ENCODE results near the gene GALNT17.
A peak's percentile ranks its signal among the peaks of the same experiment; 100 is the strongest.

GALNT17 gene

GRCh38 chr7:71290452-71290851 lies 158.5 kb downstream of the GALNT17 start:
- no peak for DNase-seq

GRCh38 chr7:71298378-71298777 lies 166.4 kb downstream of the GALNT17 start:
- no peak for DNase-seq

DNA sequence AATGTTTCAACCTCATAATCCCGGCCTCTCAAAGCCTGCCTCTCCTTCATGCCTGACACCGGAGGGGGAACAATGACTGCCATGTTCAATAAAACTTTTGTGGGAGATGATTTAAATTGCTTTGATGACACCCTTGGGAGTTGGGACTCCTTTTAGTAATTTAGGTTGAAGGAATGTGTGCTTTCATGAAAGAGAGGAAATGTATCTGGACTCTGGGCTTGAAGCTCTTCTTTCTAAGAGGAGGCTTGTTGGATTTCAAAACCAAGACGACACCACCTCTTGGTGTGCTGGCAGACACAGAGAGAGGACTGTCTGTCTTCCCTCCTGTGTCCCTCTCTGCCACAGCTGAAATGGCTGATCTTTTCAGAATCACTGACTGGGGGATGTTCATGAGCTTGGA lies 168.1 kb downstream of the GALNT17 start:
- DNase-seq: no peak

- DNase-seq: no peak
Measured at GRCh38 chr7:71300603-71301002, 168.7 kb downstream of the GALNT17 start.

DNA sequence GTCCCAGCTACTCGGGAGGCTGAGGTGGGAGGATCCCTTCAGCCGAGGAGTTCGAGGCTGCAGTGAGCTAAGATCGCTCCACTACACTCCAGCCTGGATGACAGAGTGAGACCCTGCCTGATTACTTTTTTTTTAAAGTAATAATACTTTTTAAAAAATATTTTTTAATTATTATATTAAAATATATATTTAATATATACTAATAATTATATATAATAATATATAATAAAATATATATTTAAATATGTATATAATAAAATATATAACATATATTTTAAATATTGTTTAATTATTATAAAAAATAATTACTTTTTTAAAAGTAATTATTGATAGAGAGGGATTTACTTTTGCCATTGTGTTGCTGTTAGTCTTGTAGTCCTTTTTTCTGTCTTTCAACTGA lies 169.2 kb downstream of the GALNT17 start:
- DNase-seq: no peak

GRCh38 chr7:71303566-71303965 lies 171.6 kb downstream of the GALNT17 start:
- DNase-seq: peak; percentile 10

DNA sequence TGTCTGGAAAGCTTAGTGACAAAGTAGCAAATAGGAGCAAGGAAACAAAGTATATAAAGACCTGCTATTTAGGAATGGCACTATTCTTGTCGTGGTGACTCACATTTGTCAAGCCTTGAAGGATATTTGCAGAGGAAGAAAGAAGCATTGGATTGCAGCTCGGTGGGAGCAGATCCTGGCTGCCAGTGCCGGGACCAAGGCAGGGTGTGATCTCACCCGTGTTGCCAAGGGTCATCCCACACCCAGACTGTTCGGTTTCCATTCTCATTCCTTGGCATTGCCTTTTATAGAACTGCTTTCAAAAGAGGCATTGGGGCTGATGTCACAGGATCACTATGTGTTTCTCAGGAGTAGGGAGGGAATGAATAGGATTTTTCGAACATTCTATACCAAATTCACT lies 176.2 kb downstream of the GALNT17 start:
- peak; percentile 35 for DNase-seq

DNA sequence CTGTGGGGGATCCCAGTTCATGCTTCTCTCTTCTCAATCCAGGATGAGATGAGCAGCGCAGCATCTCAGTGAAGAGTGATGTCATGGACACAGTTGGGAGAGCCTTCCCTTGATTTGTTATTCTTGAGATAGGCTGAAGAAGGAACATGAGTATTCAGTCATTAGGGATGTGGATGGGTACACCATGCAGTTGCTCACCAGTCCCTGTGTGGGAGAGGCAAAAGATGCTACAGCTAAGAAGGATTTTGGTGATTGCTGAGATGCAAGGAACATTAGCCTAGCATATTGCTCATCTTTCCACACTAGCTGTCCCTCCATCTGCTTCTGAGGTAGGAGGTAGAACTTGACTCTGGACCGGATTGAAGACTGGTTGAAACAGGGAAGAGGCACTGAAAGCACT lies 179.6 kb downstream of the GALNT17 start:
- DNase-seq: no peak

DNA sequence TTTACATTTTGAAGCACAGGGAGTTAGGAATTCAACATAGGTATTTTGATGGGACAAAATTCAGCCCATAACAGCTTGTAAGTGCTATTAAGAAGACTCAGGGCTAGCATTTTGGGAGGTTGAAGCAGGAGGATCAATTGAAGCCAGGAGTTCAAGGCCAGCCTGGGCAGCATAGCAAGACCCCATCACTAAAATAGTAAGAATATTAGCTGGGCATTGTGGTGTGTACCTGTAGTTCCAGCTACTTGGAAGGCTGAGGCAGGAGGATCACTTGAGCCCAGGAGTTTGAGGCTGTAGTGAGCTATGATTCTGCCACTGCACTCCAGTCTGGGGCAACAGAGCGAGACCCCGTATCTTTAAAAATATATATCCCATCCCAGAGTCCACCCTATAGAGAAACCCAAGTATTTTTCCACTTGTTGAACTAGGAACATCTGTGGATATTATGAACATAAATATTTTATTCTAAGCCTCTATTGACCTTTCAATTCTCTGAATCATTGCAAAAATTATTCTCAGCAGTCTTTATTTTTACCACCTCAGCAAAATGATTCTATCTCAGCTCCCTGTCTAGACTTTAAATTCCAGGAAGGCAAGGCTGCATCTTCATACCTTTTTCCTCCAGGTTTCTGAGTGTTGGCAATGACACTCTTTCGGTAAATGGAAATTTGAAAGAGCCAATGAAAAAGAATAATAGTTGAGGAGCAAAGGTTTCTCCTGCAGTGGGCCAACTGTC lies 181.0 kb downstream of the GALNT17 start:
- no peak for DNase-seq

DNA sequence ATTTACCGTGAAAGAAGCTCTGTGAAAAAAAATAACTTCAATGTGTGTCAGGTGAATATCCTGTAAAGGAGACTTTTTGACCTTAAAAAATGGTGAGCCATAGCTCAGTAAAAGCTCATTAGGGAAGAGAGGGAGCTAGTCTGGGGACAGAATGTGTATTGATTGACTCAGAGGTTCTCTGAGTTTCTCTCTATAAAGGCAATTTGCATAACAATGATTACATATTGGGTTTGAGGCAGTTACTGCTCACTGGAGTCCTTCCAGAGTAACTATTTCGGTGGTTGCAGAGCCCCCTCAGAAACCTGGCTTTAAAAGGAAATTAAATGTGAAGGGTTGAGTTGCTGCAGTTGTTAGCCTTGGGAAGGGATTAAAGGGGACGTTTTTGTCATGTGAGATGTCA lies 181.6 kb downstream of the GALNT17 start:
- DNase-seq: no peak

GRCh38 chr7:71320916-71321315 lies 189.0 kb downstream of the GALNT17 start:
- no peak for DNase-seq

DNA sequence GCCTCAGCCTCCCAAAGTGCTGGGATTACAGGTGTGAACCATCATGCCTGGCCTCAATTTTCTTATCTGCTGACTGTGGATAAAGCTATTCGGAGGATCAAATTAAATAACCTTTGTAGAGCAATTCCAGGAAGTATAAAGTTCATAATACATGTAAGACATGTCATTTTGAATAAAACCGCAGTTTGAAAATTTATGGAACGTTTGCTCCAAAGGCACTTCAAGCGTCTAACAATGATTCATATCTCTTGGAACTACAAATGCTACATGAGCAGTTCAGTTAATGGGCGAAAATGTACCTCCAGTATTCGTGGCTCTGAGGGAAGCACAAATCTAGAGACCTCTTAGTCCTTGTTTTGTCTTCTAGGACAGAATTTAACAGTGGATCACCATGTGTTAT lies 190.3 kb downstream of the GALNT17 start:
- DNase-seq: no peak

DNA sequence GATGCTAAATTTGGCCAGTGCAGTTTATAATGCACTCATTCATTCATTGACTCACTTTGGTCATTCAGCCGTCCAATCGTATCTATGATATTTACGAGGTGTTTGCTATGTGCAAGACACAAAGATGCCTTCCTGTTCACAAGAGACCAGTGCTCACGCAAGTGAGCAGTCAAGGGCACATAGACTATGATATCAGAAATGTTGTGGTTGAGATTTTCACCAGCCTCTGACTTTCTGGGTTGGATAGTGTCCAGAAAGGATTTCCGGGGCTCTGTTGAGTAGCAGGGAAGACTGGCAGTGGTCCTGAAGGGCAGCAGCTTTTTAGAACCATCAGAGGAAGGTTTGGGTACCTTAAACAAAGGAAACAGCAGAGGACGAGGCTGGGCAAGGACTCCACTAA lies 191.8 kb downstream of the GALNT17 start:
- DNase-seq: no peak

DNA sequence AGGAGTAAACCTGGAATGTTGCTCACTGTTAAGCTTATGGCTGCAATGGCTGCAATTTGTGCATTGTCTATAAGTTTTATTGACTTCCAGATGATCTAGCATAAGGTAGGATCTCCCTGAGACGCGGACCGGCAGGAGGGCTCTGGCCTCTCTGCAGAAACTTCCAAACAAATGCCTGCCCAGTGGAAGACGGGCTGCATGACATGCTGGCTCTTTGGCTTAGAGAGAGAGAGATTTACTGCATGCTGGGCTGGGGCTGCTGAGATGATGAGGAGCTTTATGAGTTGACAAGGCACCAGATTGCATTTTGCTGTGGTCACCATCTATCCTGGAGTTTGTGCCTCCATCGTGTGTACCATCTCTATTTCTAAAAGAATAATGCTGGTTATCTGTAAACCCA lies 193.2 kb downstream of the GALNT17 start:
- DNase-seq: no peak

GRCh38 chr7:71326595-71326994 lies 194.7 kb downstream of the GALNT17 start:
- no peak for DNase-seq

GRCh38 chr7:71327946-71328345 lies 196.0 kb downstream of the GALNT17 start:
- DNase-seq: no peak

GRCh38 chr7:71329030-71329660 lies 197.2 kb downstream of the GALNT17 start:
- no peak for DNase-seq

- DNase-seq: no peak
Measured at GRCh38 chr7:71332207-71332606, 200.3 kb downstream of the GALNT17 start.

DNA sequence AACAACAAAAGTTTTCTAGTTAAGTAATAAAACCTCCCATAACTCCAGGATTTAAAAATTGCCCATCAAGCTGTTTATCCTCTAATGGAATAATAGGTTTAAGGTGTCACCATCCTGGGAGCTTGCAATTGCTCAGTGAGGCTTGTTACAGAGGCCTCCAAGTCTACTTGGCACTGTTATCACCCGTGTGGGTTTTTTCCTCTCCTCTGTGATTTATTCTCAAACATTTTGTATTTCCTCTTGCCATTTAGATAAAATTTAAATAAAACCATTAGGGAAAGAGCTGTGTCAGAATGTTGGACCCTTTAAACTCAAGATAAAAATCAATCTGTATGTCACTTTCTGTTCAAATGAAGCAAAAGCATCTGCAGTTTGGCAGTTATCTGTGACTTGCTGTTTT lies 202.6 kb downstream of the GALNT17 start:
- DNase-seq: no peak

- no peak for DNase-seq
Measured at GRCh38 chr7:71338866-71339265, 206.9 kb downstream of the GALNT17 start.

GRCh38 chr7:71339924-71340323 lies 208.0 kb downstream of the GALNT17 start:
- no peak for DNase-seq

DNA sequence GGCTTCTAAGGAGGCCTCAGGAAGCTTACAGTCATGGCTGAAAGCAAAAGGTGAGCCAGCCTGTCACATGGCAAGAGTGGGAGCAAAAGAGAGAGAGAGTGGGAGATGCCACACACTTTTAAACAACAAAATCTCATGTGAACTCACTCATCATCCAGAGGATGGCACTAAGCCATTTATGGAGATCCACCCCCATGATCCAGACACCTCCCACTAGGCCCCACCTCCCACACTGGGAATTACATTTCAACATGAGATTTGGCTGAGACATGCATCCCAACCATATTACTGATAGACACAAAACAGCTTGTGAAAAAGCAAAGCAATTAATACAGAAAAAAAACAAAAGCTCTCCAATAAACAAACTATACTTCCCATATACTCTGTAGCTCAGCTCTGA lies 210.3 kb downstream of the GALNT17 start:
- DNase-seq: no peak

GRCh38 chr7:71343039-71343438 lies 211.1 kb downstream of the GALNT17 start:
- DNase-seq: no peak

GRCh38 chr7:71343892-71344291 lies 211.9 kb downstream of the GALNT17 start:
- no peak for DNase-seq

All from kidney glomerular epithelial cell (primary cell).